Mesothelial cell of epicardium (in vitro differentiated cells): ENCODE results near the gene INPP5F. TPM values are rescaled to one million over a fixed set of nuclear protein-coding genes. Genes with fewer than 3 reads are reported as not detected.

ENCODE experiments used
- DNase-seq, 2 experiments: peaks; one replicate each; pipeline ENCODE4 v3.0.0; 2021; ENCODE audit warnings: low spot score in 2 of 2; ENCODE audit not compliant: unreplicated experiment in 2 of 2
- H3K27ac Mint-ChIP-seq: 2 replicates; pipeline ENCODE4 v1.8.0; 2021; ENCODE audit warnings: mixed read lengths
- H3K27me3 Mint-ChIP-seq: 2 replicates; pipeline ENCODE4 v1.8.0; 2021; ENCODE audit warnings: low read depth, mixed read lengths
- H3K36me3 Mint-ChIP-seq: 2 replicates; pipeline ENCODE4 v1.8.0; 2021; ENCODE audit warnings: mixed read lengths
- H3K4me1 Mint-ChIP-seq: 2 replicates; pipeline ENCODE4 v1.8.0; 2021; ENCODE audit warnings: mixed read lengths
- H3K4me3 Mint-ChIP-seq: 2 replicates; pipeline ENCODE4 v1.8.0; 2021; ENCODE audit warnings: mild to moderate bottlenecking, moderate library complexity, mixed read lengths
- H3K9me3 Mint-ChIP-seq: 2 replicates; pipeline ENCODE4 v1.8.0; 2021; ENCODE audit warnings: mixed read lengths
- CTCF ChIP-seq: fragments of 200-600 bp; sonication (generic); IDR thresholded peaks from one replicate; pipeline ENCODE4 v1.5.0; 2021; ENCODE audit warnings: antibody characterized with exemption; ENCODE audit not compliant: unreplicated experiment
- total RNA-seq: library from RNA; stranded (reverse); gene quantifications from 3 replicates; pipeline ENCODE4 v1.2.1, GENCODE V29; 2021

Gene INPP5F
- total RNA-seq, 1 donor from 2014 or later = 56.5 TPM

GRCh38 chr10:119680650-119681081 is 45.2 kb upstream of the INPP5F start:
- DNase-seq = no peak
- Mint-ChIP-seq H3K36me3 (peaks cover 13% of the 10 kb centered on the region), H3K27ac (no peak overlapping the region), H3K9me3 (no peaks in the 10 kb centered on the region), H3K4me1 (no peaks in the 10 kb centered on the region), H3K4me3 (no peak overlapping the region), H3K27me3 (no peaks in the 10 kb centered on the region)
- no peak for TF ChIP-seq CTCF

- Mint-ChIP-seq H3K36me3 (no peaks in the 10 kb centered on the region), H3K27me3 (no peaks in the 10 kb centered on the region), H3K4me1 (peaks cover 26% of the 10 kb centered on the region), H3K4me3 (peak overlapping the region; percentile 60), H3K27ac (peak overlapping the region; percentile 87), H3K9me3 (no peaks in the 10 kb centered on the region)
- peak; percentile 99 for TF ChIP-seq CTCF
- peak; percentile 74 to 81 for DNase-seq
Measured at GRCh38 chr10:119686465-119687191, 39.2 kb upstream of the INPP5F start.

- Mint-ChIP-seq H3K4me1 (peaks cover 26% of the 10 kb centered on the region), H3K27me3 (no peaks in the 10 kb centered on the region), H3K36me3 (no peaks in the 10 kb centered on the region), H3K27ac (peak overlapping the region; percentile 87), H3K9me3 (no peaks in the 10 kb centered on the region), H3K4me3 (peak overlapping the region; percentile 45)
- TF ChIP-seq CTCF = no peak
- DNase-seq = no peak
Measured at GRCh38 chr10:119687192-119688032, 38.4 kb upstream of the INPP5F start.

GRCh38 chr10:119688033-119688508 is 37.8 kb upstream of the INPP5F start:
- no peaks in the 10 kb centered on the region for H3K9me3 Mint-ChIP-seq
- no peaks in the 10 kb centered on the region for H3K27me3 Mint-ChIP-seq
- no peaks in the 10 kb centered on the region for H3K36me3 Mint-ChIP-seq
- no peak overlapping the region for H3K4me3 Mint-ChIP-seq
- H3K4me1 Mint-ChIP-seq = peaks cover 26% of the 10 kb centered on the region
- H3K27ac Mint-ChIP-seq = peak overlapping the region; percentile 30
- DNase-seq = no peak
- TF ChIP-seq CTCF = no peak

GRCh38 chr10:119689016-119689580 is 36.8 kb upstream of the INPP5F start:
- H3K36me3 Mint-ChIP-seq = no peaks in the 10 kb centered on the region
- DNase-seq = no peak
- H3K27me3 Mint-ChIP-seq = no peaks in the 10 kb centered on the region
- H3K4me1 Mint-ChIP-seq = peaks cover 26% of the 10 kb centered on the region
- no peaks in the 10 kb centered on the region for H3K9me3 Mint-ChIP-seq
- H3K27ac Mint-ChIP-seq = peak overlapping the region; percentile 30
- H3K4me3 Mint-ChIP-seq = no peak overlapping the region
- no peak for TF ChIP-seq CTCF
